Brain pericyte (primary cell): ENCODE measurements around the gene APRT.
A peak's percentile ranks its signal among the peaks of the same experiment; 100 is the strongest.
"Not testable (repeated sequence)": the region's sequence is repeated elsewhere in the genome, so short reads cannot be mapped to it uniquely, and the experiment has no call there.

Source experiments
- DNase-seq: peaks from one replicate; pipeline ENCODE4 v3.0.0-alpha.2; 2012; ENCODE audit warnings: low read depth, low spot score

The APRT gene

DNA sequence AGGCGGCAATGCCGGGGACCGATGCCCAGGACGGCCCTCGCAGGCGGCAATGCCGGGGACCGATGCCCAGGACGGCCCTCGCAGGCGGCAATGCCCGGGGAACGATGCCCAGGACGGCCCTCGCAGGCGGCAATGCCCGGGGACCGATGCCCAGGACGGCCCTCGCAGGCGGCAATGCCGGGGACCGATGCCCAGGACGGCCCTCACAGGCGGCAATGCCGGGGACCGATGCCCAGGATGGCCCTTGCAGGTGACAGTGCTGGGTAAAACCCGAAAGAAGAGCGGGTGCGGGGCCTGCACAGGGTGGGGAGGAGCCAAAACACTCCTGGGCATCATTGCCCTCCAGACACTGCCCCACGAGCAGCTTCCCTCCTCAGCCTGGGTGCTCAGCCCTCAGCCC, 11.9 kb upstream of the APRT start:
- not testable (repeated sequence) for DNase-seq

DNA sequence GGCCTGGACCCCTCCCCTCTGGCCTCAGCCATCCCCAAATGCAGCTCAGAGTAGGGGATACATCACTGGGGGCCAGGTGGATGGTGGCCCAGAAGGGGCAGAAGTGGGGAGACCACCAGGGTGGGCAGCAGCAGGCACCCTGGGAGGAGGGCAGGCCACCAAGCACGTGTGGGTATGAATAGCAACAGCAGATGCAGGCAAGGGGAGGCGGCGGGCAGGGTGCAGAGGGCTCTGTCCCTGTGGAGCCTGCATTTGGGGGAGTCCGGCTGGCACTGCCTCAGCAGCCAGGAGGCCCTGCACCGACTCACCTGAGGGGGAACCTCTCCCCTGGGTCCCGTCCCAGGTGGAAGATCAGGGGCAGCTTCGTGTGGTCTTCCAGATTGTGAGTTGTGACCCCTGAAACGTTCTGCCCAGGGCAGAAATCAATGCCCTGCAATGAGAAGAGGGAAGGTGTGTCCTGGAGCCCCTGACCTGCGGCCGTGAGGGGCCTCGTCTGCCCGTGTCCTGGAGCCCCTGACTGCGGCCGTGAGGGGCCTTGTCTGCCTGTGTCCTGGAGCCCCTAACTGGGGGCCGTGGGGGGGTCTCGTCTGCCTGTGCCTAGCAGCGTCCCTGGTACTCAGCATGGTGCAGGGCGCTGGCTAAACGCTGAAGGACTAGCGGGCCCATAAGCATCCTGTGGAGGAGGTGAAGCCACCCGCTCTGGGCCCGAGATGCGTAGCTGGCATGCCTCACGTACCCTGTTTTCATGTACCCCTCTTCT, 10.7 kb upstream of the APRT start:
- no peak for DNase-seq

DNA sequence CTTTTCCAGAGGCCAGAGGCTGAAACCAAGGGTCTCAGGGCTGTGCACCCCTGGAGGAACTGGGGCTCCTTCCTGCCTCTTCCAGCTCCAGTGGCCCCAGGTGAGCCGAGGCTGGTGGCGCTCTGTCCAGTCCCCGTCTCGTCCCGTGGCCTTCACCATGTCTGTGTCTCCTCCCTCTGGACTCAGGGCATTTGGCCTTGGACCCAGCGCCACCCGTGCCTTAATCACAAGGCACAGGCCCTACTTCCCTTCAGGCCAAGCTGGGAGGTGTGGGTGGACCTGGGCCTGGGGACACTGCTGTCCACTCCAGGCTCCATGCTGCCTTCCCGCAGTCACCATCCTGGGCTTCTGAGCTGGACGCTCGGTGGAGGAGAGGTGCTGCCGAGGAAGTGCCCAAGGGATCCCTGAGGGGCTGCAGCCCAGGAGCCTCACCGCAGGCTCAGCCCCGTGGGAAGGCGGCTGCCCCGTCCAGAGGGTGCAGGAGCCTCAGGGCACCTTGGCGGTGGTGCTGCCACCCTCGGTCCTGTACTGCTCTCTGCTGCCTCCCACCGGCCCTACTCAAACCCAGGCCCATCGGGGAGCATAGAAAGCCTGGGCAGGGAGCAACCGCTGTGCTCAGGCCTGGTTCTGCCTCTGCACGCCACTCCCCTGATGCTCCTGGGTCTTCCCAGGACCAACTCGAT, 9.6 kb upstream of the APRT start:
- DNase-seq, result no peak

DNA sequence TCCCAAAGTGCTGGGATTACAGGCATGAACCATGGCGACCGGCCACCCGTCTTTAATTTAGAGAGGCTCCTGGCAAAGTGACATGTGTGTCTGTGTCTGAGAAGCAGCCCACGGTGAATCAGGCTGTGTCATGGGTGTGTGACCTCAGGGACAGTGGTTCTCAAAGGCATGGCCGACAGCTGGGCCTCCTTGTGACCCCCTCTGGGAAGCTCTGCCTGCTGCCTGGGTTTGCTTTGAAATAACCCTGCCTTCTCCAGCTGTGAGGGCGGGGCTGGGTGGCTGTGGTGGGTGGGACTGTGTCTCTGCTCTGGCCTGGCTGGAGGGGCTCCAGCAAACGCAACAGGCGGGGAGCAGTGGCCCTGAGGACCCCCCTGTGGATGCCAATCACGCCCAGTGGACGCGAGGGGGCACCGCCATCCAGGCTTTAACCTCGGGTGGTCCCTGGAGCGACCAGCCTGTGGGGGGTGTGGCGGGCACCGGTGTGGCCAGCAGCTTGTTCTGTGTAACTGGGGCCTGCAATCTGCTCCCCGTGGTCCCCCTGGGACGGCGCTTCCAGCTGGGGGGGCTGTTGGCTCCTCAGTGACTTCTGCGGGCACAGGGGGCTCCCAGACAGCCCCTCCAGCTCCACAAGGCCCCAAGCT, 8.8 kb upstream of the APRT start:
- DNase-seq, result no peak

GRCh38 chr16:88819126-88819525, 7.4 kb upstream of the APRT start:
- DNase-seq, result no peak

- DNase-seq, result no peak
Observed at GRCh38 chr16:88818575-88818874, 6.8 kb upstream of the APRT start.

DNA sequence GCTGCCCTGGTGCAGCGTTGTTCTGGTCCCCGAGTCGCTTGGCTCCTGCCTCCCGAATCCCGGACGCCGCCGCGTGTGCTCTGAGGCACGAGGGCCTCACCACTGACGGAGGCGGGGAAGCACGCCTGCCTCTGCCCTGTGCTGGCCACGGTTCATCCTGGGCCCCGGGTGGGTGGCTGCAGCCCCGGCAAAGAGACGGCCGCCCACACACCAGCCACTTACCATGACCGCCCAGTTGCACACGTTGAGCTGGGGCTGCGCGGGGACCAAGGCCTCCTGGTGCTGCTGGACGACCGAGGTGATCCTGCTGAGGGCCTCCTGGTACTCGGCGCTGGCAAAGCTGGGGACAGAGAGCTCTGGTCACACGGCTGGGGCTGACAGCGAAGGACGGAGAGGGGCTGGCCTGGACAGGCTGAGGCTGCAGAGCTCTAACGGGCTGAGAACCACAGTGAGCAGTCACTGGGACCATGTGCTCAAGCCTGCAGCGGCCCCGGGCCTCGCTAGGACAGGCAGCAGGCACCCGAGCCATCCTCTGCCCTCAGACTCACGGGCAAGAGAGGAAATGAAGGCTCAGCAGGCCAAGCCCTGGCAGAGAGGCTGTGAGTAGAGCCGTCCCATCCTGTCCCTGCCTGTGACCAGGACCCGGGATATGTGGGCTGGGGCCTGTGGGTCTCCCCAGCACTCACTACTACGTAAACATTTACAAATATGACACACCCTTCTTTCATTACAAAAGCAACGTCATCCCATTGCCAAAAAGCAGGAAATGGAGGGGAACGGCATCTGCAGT, 6.3 kb upstream of the APRT start:
- no peak for DNase-seq

GRCh38 chr16:88816736-88817535, 5.2 kb upstream of the APRT start:
- DNase-seq, result no peak

- no peak for DNase-seq
Observed at GRCh38 chr16:88815901-88816589, 4.3 kb upstream of the APRT start.

- no peak for DNase-seq
Observed at GRCh38 chr16:88815227-88815626, 3.5 kb upstream of the APRT start.

DNA sequence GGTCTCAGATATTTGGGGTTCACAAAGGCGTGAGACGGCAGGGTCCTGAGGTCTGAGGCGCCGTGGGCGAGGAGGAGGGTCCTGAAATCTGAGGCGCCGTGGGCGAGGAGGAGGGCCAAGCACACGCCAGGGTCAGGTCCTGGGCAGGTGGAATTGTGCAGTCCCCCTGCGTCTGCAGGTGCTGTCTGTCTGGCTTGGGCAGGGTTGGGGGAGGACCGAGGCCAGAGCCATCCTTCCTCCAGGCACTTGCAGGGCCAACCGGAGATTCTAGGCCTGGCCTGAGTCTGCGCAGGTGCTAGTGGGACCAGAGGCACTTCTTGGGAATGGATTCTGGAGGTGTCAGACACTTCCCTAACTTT, 2.4 kb upstream of the APRT start:
- no peak for DNase-seq

GRCh38 chr16:88813269-88814143, 1.8 kb upstream of the APRT start:
- DNase-seq, result no peak

DNA sequence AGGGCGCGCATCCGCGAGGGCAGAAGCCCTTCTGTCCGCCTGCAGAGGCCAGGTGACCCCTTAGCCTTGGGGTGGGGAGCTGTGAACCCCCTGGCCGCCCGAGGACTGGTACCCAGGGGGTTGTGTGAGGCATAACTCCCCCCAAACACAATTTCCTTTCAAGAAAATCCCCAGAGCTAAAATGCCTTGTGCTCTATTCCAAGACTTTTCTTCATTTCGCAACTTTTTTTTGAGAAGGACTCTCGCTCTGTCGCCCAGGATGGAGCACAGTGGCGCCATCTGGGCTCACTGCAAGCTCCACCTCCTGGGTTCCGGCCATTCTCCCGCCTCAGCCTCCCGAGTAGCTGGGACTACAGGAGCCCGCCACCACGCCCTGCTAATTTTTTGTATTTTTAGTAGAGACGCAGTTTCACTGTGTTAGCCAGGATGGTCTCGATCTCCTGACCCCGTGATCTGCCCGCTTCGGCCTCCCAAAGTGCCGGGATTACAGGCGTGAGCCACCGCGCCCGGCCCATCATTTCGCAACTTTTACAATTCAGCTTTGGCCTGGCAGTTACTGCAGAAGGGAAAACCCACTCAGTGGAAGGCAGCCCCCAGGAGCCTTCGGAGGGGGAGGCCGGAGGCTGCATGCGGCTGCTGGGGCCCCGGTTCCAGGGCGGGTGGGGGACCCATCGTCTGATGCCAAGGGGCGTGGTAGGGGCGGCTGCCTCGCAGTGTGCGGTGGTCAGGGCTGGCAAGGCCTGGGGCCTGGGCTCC, 963 bp upstream of the APRT start:
- DNase-seq, result no peak

DNA sequence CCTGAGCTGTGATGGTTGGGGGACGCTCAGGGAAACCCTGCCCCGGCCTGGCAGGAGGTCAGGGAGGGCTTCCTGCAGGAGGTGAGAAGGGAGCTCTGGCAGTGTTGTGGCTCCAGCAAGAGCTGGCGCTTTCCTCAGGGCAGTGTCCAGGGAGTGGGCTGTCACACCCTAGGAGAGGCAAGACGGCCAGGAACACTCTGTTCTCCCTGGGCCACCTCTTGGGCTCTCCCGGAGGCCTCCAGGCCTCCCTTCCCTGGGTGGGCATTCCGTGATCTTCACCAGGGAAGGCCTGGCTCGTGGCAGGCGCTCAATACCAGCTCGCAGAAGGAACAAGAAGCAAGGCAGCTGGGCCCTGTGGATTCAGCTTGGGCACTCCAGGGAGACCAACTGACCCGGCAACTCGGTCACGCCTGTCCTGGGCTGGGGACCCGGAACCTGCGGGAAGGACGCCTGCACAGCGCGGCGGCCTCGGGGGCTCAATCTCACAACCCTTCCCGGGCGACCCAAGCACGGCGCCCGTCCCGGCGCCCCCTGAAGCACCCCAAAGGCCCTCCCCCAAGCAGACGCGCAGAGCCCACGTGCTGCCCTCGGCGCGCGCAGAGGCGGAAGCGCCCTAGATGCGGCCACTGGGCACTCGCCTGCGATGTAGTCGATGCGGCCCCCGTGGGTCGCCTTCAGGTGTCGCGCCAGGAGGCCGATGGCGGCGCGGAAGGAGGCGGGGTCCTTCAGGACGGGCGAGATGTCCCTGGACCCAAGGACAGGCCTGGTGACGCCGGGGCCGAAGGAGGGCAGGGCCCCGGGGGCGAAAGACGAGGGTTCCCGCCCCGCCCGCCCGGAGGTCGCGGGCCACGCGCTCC, 588 bp downstream of the APRT start:
- DNase-seq, result peak; percentile 50

GRCh38 chr16:88810166-88810911, 1.4 kb downstream of the APRT start:
- DNase-seq, result no peak

DNA sequence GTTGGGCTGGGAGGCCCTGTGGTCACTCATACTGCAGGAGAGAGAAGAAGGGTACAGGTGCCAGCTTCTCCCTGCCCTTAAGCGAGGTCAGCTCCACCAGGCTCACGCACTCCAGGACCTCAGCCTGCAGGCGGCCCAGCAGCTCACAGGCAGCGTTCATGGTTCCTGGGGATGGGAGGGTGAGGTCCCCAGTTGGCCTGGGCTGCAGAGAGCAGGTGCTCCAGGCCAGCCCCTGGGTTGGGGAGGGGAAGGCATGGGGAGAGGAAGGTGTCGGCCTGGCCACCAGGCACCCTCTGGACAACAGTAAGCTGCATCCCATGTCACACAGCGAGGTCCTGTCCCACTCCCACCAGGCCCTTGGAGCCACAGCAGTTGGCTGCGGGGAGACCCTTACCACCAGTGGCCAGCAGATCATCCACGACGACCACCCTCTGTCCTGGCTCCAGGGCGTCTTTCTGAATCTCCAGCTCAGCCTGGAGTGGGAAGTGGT, 2.0 kb downstream of the APRT start:
- DNase-seq, result no peak

DNA sequence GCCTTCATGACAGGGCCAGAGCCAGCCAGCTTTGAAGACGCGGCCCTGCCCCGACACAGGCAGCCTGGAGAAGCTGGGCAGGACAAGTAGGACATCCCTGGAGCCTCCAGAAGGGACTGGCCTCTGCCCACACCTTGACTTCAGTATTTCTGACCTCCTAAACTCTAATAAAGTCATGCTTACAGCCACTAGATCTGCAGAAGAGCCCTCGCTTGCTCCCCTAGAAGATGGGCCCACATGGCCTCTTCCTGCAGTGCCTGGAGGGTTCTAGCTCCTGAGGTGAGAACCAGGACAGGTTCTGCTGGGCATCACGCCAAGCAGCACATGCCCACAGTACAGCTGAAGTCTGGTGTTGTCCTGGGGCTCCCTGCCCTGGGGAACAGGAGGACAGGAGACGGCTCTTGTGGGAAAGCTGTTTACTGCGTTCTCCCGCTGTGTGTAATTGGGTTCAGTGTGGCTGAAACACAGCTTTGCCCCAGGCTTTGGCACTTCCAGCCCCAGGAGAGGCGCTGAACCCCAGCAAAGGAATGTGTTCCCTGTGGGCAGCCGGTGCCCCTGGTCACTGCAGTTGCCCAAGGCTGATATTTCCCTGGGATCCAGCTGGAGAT, 2.6 kb downstream of the APRT start:
- DNase-seq, result no peak
